ENCODE measurements around the gene RBM19.
"Not testable (repeated sequence)": the region's sequence is repeated elsewhere in the genome, so short reads cannot be mapped to it uniquely, and the experiment has no call there.

Gene RBM19

GRCh38 chr12:113826805-113827538 lies 139.2 kb downstream of the RBM19 start:
- no peak for DNase-seq

GRCh38 chr12:113825705-113826104 lies 140.4 kb downstream of the RBM19 start:
- DNase-seq = no peak

GRCh38 chr12:113823816-113824215 lies 142.3 kb downstream of the RBM19 start:
- no peak for DNase-seq

GRCh38 chr12:113823016-113823415 lies 143.1 kb downstream of the RBM19 start:
- no peak for DNase-seq

GRCh38 chr12:113820842-113821241 lies 145.3 kb downstream of the RBM19 start:
- DNase-seq = no peak

- DNase-seq = no peak
These were observed 145.8 kb downstream of the RBM19 start for GRCh38 chr12:113820309-113820708.

- DNase-seq = no peak
These were observed 146.6 kb downstream of the RBM19 start for GRCh38 chr12:113819495-113819894.

GRCh38 chr12:113818833-113819232 lies 147.3 kb downstream of the RBM19 start:
- DNase-seq = no peak

- DNase-seq = no peak
These were observed 147.8 kb downstream of the RBM19 start for GRCh38 chr12:113818283-113818682.

GRCh38 chr12:113816866-113817265 lies 149.3 kb downstream of the RBM19 start:
- DNase-seq = no peak

- DNase-seq = no peak
These were observed 151.1 kb downstream of the RBM19 start for GRCh38 chr12:113815031-113815430.

- DNase-seq = no peak
These were observed 152.9 kb downstream of the RBM19 start for GRCh38 chr12:113813229-113813541.

- no peak for DNase-seq
These were observed 153.5 kb downstream of the RBM19 start for GRCh38 chr12:113812411-113813228.

- not testable (repeated sequence) for DNase-seq
These were observed 156.5 kb downstream of the RBM19 start for GRCh38 chr12:113809462-113810220.

- no peak for DNase-seq
These were observed 157.8 kb downstream of the RBM19 start for GRCh38 chr12:113808095-113808951.

GRCh38 chr12:113805673-113806072 lies 160.5 kb downstream of the RBM19 start:
- no peak for DNase-seq

GRCh38 chr12:113804961-113805600 lies 161.0 kb downstream of the RBM19 start:
- no peak for DNase-seq

GRCh38 chr12:113803759-113804140 lies 162.4 kb downstream of the RBM19 start:
- no peak for DNase-seq

GRCh38 chr12:113802966-113803758 lies 163.0 kb downstream of the RBM19 start:
- DNase-seq = no peak

GRCh38 chr12:113802000-113802749 lies 163.9 kb downstream of the RBM19 start:
- no peak for DNase-seq

GRCh38 chr12:113800201-113800600 lies 165.9 kb downstream of the RBM19 start:
- DNase-seq = no peak
